ENCODE data around the gene PTCD3. TPM values are rescaled to one million over a fixed set of nuclear protein-coding genes. Genes with fewer than 3 reads are reported as not detected.

Gene PTCD3
- total RNA-seq, 2 experiments from 2014 or later = 141 to 162 TPM

DNA sequence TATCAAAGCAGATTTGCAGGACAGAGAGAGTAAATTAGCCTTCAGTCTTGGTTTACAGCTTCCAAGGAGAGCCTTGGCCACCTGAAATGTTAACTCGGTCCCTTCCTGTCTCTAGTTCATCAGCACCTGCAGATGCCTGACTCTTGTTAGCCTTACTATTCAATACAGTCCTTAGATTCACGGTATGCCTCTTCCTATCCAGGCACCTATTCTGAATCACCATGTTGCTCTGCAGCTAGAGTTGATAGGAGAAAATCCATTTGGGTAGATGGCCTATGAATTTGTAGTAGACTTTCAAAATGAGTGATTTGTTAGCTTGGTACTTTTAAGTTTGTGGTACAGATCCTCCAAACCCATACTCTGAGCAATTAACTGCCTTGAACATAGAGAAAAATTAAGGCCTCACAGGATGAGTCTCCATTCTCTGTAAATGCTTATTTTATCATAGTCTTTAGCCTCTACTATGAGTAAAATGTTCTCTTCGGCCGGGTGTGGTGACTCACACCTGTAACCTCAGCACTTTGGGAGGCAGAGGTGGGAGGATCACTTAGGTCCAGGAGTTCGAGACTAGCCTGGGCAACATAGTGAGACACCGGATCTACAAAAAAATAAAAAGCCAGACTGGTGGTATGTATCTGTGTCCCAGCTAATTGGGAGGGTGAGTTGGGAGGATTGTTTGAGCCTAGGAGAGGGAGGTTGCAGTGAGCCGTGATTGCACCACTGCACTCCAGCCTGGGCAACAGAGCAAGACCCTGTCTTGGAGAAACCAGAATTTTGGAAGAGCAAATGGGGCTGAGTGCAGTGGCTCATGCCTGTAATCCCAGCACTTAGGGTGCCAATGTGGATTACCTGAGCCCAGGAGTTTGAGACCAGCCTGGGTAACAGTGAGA lies 32.9 kb downstream of the PTCD3 start:
- no peaks in the 10 kb centered on the region for H3K27me3 Mint-ChIP-seq
- peaks cover 4% of the 10 kb centered on the region for H3K4me1 Mint-ChIP-seq
- CTCF ChIA-PET = interaction anchor here (0.6 to 1.6 kb wide), 6 partner anchors 9 to 708 kb away, joined by 3 to 7 read pairs (median 4); no protein-coding TSS in a partner anchor
- DNase-seq = no peak
- H3K36me3 Mint-ChIP-seq (ENCODE audit: low read depth) = peaks cover 72% of the 10 kb centered on the region
- H3K27ac Mint-ChIP-seq = peak overlapping the region; percentile 31
- no peaks in the 10 kb centered on the region for H3K9me3 Mint-ChIP-seq
- POLR2A ChIA-PET = interaction anchor here (0.7 kb wide), 1 partner anchor 26 kb away, joined by 5 read pairs; no protein-coding TSS in a partner anchor
- H3K4me3 Mint-ChIP-seq = no peak overlapping the region

DNA sequence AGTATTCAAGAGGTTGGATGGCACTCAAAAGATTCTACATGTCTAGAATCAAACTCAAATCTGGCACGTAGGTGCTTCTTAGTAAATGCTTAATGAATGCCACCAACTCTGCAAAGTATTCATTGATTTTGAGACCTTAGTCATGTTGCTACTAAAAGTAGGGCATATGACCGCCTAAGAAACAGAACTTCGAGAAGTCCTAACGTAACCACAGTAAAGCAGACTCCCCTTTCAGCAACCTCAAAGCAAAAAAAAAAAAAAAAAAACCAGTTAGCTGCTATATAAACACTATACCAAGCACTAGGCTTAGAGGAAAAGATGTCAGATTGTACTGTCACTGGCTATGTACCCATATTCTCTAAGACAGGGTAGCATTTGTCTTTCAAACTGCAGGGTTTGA lies 33.9 kb downstream of the PTCD3 start:
- Mint-ChIP-seq H3K36me3 (ENCODE audit: low read depth) (peaks cover 76% of the 10 kb centered on the region), H3K4me1 (peaks cover 4% of the 10 kb centered on the region), H3K27me3 (no peaks in the 10 kb centered on the region), H3K9me3 (no peaks in the 10 kb centered on the region), H3K4me3 (no peak overlapping the region), H3K27ac (no peak overlapping the region)
- ChIA-PET CTCF (no interaction called here), POLR2A (no interaction called here)
- DNase-seq = no peak

- no peaks in the 10 kb centered on the region for H3K9me3 Mint-ChIP-seq
- no peaks in the 10 kb centered on the region for H3K27me3 Mint-ChIP-seq
- POLR2A ChIA-PET = interaction anchor here (0.6 kb wide), 1 partner anchor 9 kb away, joined by 7 read pairs; no protein-coding TSS in a partner anchor
- DNase-seq = no peak
- H3K36me3 Mint-ChIP-seq (ENCODE audit: low read depth) = peaks cover 69% of the 10 kb centered on the region
- no peak overlapping the region for H3K27ac Mint-ChIP-seq
- H3K4me1 Mint-ChIP-seq = peaks cover 4% of the 10 kb centered on the region
- CTCF ChIA-PET = interaction anchor here (0.7 kb wide), 1 partner anchor 305 kb away, joined by 3 read pairs; no protein-coding TSS in a partner anchor
- H3K4me3 Mint-ChIP-seq = no peak overlapping the region
Measured at GRCh38 chr2:86140969-86141392, 34.9 kb downstream of the PTCD3 start.

- H3K36me3 Mint-ChIP-seq (ENCODE audit: low read depth) = peaks cover 61% of the 10 kb centered on the region
- H3K27ac Mint-ChIP-seq = no peak overlapping the region
- DNase-seq = no peak
- H3K27me3 Mint-ChIP-seq = no peaks in the 10 kb centered on the region
- H3K4me1 Mint-ChIP-seq = peaks cover 4% of the 10 kb centered on the region
- ChIA-PET CTCF (no interaction called here), POLR2A (no interaction called here)
- no peak overlapping the region for H3K4me3 Mint-ChIP-seq
- H3K9me3 Mint-ChIP-seq = no peaks in the 10 kb centered on the region
Measured at GRCh38 chr2:86142436-86143257, 36.6 kb downstream of the PTCD3 start.

DNA sequence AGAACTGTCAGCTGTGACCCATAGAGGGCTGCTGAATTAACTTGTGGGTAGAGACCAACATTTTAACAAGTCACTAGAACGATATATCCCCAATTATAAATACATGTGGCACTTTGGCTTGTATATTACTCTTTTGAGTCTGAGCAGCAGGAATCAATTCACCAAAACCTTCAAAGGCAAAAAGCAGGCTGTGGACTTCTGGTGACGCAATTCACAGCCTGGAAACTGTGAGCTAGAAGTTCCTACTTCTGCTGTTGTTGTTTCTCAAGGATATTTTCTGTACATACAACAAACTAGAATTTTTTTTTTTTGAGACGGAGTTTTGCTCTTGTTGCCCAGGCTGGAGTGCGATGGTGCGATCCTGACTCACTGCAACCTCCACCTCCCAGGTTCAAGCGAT lies 37.3 kb downstream of the PTCD3 start:
- no peak for DNase-seq
- peaks cover 62% of the 10 kb centered on the region for H3K36me3 Mint-ChIP-seq (ENCODE audit: low read depth)
- H3K27ac Mint-ChIP-seq = no peak overlapping the region
- no peaks in the 10 kb centered on the region for H3K9me3 Mint-ChIP-seq
- ChIA-PET POLR2A (interaction anchor here (0.7 kb wide), 1 partner anchor 671 kb away, joined by 3 read pairs; no protein-coding TSS in a partner anchor), CTCF (no interaction called here)
- no peaks in the 10 kb centered on the region for H3K27me3 Mint-ChIP-seq
- no peak overlapping the region for H3K4me3 Mint-ChIP-seq
- peaks cover 4% of the 10 kb centered on the region for H3K4me1 Mint-ChIP-seq

DNA sequence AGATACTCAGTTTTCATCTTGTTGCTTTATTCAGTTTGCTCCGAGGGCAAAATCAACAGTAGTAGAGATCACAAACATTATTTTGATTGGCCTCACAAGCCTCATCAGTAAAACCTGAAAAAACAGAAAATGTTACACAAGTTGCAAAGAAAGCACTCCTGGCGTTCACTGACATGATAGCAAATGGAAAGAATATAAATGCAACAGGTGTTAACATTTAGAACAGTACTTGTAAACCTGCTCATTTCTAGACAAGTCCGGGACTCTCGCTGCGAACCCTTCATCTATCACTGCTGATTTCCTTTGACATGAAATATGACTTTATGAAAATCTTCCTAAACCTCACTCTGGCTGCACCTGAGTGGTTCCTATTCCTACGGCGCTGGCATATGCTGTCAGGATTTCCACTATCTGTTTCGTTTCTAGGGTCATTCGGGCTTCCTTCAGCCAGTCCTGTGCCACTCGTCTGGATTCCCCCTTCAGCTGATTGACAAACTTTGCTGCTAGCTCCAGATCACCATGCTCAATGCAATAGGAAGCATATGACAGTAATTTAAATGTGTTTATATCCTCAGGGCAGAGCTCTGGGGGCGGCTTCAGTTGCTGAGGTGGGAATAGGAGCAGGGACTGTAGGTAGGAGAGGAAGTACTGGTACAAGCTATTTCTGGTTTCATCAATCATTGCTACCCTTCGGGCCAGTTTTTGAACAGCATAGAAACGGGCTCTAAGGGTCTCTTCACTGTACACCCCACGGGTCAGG lies 38.1 kb downstream of the PTCD3 start:
- DNase-seq = no peak
- H3K4me3 Mint-ChIP-seq = no peak overlapping the region
- POLR2A ChIA-PET = interaction anchor here (0.6 to 0.7 kb wide), 2 partner anchors 394 to 672 kb away, joined by 3 to 4 read pairs; no protein-coding TSS in a partner anchor
- H3K9me3 Mint-ChIP-seq = no peaks in the 10 kb centered on the region
- H3K36me3 Mint-ChIP-seq (ENCODE audit: low read depth) = peaks cover 61% of the 10 kb centered on the region
- H3K4me1 Mint-ChIP-seq = peaks cover 4% of the 10 kb centered on the region
- no peak overlapping the region for H3K27ac Mint-ChIP-seq
- CTCF ChIA-PET = no interaction called here
- no peaks in the 10 kb centered on the region for H3K27me3 Mint-ChIP-seq

- no peaks in the 10 kb centered on the region for H3K9me3 Mint-ChIP-seq
- H3K4me3 Mint-ChIP-seq = no peak overlapping the region
- ChIA-PET CTCF (interaction anchor here (0.7 to 1.7 kb wide), 2 partner anchors 9 to 47 kb away, joined by 3 to 4 read pairs; no protein-coding TSS in a partner anchor), POLR2A (no interaction called here)
- no peak for DNase-seq
- peaks cover 1% of the 10 kb centered on the region for H3K4me1 Mint-ChIP-seq
- H3K36me3 Mint-ChIP-seq (ENCODE audit: low read depth) = peaks cover 65% of the 10 kb centered on the region
- H3K27ac Mint-ChIP-seq = no peak overlapping the region
- H3K27me3 Mint-ChIP-seq = no peaks in the 10 kb centered on the region
Measured at GRCh38 chr2:86147793-86148192, 41.8 kb downstream of the PTCD3 start.

- ChIA-PET CTCF (interaction anchor here (0.9 to 2.0 kb wide), 7 partner anchors 14 to 318 kb away, joined by 3 to 6 read pairs (median 4); no protein-coding TSS in a partner anchor), POLR2A (interaction anchor here (0.6 to 0.8 kb wide), 2 partner anchors 10 to 44 kb away, joined by 4 to 7 read pairs; no protein-coding TSS in a partner anchor)
- DNase-seq = no peak
- Mint-ChIP-seq H3K36me3 (ENCODE audit: low read depth) (peaks cover 54% of the 10 kb centered on the region), H3K9me3 (no peaks in the 10 kb centered on the region), H3K4me3 (no peak overlapping the region), H3K4me1 (peaks cover 1% of the 10 kb centered on the region), H3K27ac (no peak overlapping the region), H3K27me3 (no peaks in the 10 kb centered on the region)
Measured at GRCh38 chr2:86150502-86150901, 44.5 kb downstream of the PTCD3 start.

- no peaks in the 10 kb centered on the region for H3K4me1 Mint-ChIP-seq
- H3K27me3 Mint-ChIP-seq = no peaks in the 10 kb centered on the region
- peaks cover 40% of the 10 kb centered on the region for H3K36me3 Mint-ChIP-seq (ENCODE audit: low read depth)
- H3K4me3 Mint-ChIP-seq = no peak overlapping the region
- ChIA-PET POLR2A (no interaction called here), CTCF (interaction anchor here (0.9 to 1.4 kb wide), 2 partner anchors 10 to 37 kb away, joined by 3 read pairs; no protein-coding TSS in a partner anchor)
- H3K9me3 Mint-ChIP-seq = no peaks in the 10 kb centered on the region
- no peak overlapping the region for H3K27ac Mint-ChIP-seq
- no peak for DNase-seq
Measured at GRCh38 chr2:86157009-86157556, 51.0 kb downstream of the PTCD3 start.

GRCh38 chr2:86158286-86158685 lies 52.3 kb downstream of the PTCD3 start:
- no peaks in the 10 kb centered on the region for H3K9me3 Mint-ChIP-seq
- H3K27me3 Mint-ChIP-seq = no peaks in the 10 kb centered on the region
- no peak overlapping the region for H3K4me3 Mint-ChIP-seq
- DNase-seq = no peak
- H3K27ac Mint-ChIP-seq = no peak overlapping the region
- POLR2A ChIA-PET = no interaction called here
- H3K4me1 Mint-ChIP-seq = no peaks in the 10 kb centered on the region
- H3K36me3 Mint-ChIP-seq (ENCODE audit: low read depth) = peaks cover 40% of the 10 kb centered on the region
- CTCF ChIA-PET = interaction anchor here (0.7 to 0.9 kb wide), 2 partner anchors 12 to 64 kb away, joined by 3 read pairs; no protein-coding TSS in a partner anchor

DNA sequence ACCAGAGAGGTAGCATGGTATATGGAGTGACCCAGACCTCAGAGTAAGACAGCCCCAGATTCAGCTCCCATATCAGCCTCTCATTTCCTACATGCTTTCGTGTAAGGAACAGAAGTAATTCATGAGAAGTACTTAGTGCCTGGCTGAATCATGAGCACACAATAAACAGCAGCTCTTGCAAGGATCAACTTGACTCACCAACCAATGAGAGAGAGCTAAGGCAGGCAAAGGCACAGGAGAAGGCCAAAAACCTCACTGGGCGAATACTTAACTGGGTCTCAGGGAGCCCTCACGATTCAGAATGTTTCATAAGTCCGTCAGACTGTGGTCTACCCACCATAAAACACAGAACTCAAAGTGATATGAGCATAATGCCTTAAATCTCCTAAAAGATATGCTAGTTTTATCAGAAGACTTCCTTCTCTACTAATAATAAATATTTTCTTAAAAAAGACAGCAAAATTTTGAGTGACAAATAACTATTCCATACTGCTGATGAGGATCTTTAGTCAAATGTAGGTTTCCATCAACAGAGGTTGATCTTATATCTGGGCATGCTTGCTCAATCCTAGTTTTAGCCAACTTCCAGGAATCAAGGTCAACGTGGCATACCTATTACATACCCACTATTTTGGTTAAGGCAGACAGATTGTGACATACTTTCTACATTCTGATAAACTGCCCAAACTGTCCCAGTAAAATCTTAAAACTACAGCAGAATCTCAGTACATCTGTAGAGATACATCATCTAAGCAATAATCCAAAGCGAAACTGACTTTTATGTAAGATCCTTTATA lies 54.3 kb downstream of the PTCD3 start:
- H3K4me1 Mint-ChIP-seq = no peaks in the 10 kb centered on the region
- peaks cover 47% of the 10 kb centered on the region for H3K36me3 Mint-ChIP-seq (ENCODE audit: low read depth)
- CTCF ChIA-PET = no interaction called here
- H3K4me3 Mint-ChIP-seq = no peak overlapping the region
- no peaks in the 10 kb centered on the region for H3K9me3 Mint-ChIP-seq
- no peak overlapping the region for H3K27ac Mint-ChIP-seq
- POLR2A ChIA-PET = no interaction called here
- no peak for DNase-seq
- H3K27me3 Mint-ChIP-seq = no peaks in the 10 kb centered on the region

Data from activated CD4-positive, alpha-beta T cell treated with anti-CD3 and anti-CD28 coated beads, Interleukin-2, amount 10 ng/mL, durations not matched to agents 7 days and 5 days (primary cell).